Fibroblast of mammary gland (primary cell): ENCODE data around the gene FNBP1.

ENCODE experiments used
- DNase-seq: peaks from one replicate; pipeline ENCODE4 v3.0.0-alpha.2; 2010; ENCODE audit warnings: low read depth
- H3K4me3 ChIP-seq: 2 replicates; pipeline ENCODE4 v1.5.1; 2011; ENCODE audit warnings: low read depth, mild to moderate bottlenecking, low read length, moderate library complexity; ENCODE audit not compliant: control insufficient read depth
- CTCF ChIP-seq: conservative IDR thresholded peaks from 2 replicates; pipeline ENCODE4 v1.5.1; 2011; ENCODE audit warnings: low read depth, low read length, inconsistent platforms; ENCODE audit not compliant: control insufficient read depth, insufficient read depth

FNBP1 gene

DNA sequence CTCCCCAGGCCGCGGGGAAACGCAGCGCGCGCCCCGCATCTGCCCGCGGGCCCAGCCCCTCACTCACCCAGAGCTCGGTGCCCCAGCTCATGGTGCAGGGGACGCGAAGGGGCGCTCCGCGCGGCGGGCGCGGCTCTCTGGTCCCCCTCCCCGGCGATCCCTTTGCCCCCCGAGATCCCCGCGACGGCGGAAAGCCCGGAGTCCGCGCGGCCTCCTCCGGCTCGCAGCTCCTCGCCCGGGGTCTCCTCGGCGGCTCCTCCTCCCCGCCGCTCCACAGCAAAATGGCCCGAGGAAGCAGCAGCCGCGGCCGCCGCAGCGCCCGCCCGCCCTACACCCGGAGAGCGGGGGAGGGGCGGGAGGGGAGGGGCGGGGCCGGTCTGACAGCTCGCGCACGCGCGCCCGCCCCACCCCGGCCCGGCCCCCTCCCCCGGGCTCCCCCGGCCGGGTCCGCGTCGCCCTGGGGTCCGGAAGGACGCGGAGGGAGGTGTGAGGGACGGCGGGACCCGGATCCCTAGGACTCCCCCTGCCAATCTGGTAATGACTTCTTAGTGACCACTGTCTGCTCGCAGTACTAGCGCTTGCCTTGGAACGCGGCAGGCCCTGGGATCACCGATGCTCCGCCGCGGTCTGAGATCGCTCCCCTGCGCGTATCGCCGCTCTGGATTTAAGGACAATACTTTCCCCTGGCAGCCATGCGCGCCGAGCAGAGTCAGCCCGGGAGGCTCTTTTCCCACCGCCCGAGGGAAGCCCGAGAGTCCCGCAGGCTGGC, at the start of gene FNBP1:
Gene FNBP1, minus strand, starts transcription at position 305 of the 769 bp plus-strand sequence. Its CDS starts 214 bp downstream, at position 91.
- TF ChIP-seq CTCF: no peak
- H3K4me3 ChIP-seq: peak within 1 kb of the TSS; percentile 83
- DNase-seq: peak; percentile 68

DNA sequence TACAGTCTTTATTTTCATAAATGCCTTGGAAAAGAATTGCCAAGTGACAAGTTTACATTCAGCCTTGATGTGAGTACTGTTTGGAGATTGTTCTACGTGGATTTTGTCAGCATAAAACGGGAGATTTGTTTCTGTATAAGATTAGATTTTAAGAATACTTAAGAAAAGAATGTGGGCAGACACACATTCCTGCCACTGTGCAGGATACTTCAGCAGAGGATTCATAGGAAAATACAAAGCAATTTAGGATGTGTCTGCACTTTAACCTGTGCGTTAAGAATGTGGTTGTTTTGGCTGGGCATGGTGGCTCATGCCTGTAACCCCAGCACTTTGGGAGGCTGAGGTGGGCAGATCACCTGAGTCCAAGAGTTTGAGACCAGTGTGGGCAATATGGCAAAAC, 47.9 kb upstream of the FNBP1 start:
- no peak for DNase-seq
- TF ChIP-seq CTCF: no peak
- H3K4me3 ChIP-seq: no peak overlapping the region

DNA sequence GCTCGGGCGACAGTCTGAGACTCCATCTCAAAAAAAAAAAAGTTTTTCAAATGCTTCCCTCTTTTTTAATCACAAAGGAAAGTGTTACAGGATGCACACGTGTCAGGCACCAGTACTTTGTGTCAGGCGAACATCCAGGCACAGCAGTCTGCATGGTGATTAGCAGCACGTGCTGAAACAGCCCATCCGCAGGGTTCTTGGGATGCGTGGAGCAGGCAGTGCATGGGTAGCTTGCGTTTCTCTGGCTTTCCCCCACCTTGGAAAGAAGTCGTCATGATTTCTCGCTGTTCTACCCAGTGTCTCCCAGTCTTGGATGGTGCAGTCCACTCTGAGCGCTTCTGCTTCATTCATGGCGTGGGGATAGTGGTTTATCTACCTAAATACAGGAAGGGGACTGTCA, 46.2 kb upstream of the FNBP1 start:
- TF ChIP-seq CTCF: no peak
- no peak for DNase-seq
- H3K4me3 ChIP-seq: no peak overlapping the region

DNA sequence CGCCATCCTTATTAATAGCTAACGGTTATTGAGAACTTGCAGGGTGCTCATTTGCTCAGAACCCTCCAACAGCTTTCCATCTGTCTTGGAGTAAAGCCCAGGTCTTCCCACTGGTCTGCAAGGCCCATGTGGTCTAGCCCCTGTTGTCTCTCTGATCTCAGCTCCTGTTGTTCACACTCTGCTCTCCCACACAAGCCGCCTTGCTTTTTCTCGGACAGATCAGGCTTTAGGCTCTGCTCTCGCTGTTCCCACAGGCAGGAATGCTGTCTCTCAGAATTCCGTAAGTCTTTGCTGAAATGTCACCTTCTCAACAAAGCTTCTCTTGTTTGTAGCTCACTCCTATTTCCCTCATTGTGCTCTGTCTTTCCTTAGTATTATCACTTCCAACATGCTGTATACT, 45.1 kb upstream of the FNBP1 start:
- DNase-seq: no peak

GRCh38 chr9:130084337-130084736, 41.3 kb upstream of the FNBP1 start:
- DNase-seq: no peak
- no peak overlapping the region for H3K4me3 ChIP-seq

More for the DNA sequence above, 45.1 kb upstream of the FNBP1 start:
- H3K4me3 ChIP-seq: no peak overlapping the region
- TF ChIP-seq CTCF: no peak

DNA sequence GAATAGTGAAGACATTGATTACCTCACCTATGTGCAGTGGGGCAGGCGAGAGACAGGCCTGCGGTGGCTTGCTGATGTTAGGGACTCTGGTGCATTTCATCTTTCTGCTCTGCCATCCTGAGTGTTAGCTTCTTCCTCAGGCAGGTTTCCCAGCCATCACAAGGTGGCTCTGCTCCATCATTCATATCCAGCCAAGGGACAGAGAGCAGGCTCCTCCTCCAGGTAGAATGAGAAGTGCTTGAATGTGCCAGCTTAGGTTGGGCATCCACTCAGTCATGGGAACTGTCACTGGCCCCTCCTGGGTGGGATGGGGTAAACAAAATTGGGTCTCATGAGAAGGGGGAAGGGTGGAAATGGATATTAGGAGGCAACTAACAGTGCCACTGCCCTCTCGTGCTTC, 35.6 kb upstream of the FNBP1 start:
- no peak for TF ChIP-seq CTCF
- no peak for DNase-seq
- no peak overlapping the region for H3K4me3 ChIP-seq

More at GRCh38 chr9:130084337-130084736, 41.3 kb upstream of the FNBP1 start:
- no peak for TF ChIP-seq CTCF

- no peak for TF ChIP-seq CTCF
- H3K4me3 ChIP-seq: no peak overlapping the region
- peak; percentile 18 for DNase-seq
Observed at GRCh38 chr9:130073373-130073772, 30.4 kb upstream of the FNBP1 start.
